T follicular helper cell (primary cell): ENCODE data around the gene IMPDH1.

ENCODE experiments used
- DNase-seq: peaks from one replicate; pipeline ENCODE4 v3.0.0-alpha.2; 2020; ENCODE audit warnings: low read depth

IMPDH1 gene

DNA sequence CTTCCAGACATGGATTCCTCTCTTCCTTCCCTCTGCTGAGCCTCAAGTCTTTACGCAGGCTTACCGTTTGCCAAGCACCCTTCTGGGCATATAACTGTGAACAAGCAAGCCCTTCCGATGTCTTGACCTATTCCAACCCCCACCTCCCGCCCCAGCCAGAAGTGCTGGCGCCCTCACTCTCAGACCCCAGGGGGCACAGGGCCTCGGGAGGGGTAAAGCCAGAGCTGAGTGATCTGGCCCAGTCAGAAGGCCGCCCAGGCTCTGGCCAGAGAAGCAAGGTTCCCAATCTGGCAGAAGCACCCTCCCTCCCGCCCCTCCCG, 49.5 kb downstream of the IMPDH1 start:
- no peak for DNase-seq

DNA sequence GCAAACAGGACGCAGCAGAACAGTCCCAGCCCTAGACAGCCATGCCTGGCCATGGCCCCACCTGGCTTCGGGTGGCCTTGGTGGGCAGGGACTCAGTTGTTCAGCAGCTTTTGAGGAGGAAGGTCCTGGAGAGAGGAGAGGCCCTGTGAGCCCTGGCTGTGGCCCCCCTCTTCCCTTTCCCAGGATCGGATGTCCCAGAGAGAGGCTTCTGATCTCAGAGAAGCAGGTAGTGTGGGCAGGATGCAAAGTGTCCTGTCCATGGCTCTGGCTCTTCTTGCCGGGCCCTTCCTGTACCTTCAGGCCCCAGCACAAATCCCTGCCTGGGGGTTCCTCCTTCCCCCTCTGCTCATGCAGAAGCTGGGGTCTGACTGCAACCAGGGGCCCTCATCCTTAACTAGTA, 49.8 kb downstream of the IMPDH1 start:
- no peak for DNase-seq

DNA sequence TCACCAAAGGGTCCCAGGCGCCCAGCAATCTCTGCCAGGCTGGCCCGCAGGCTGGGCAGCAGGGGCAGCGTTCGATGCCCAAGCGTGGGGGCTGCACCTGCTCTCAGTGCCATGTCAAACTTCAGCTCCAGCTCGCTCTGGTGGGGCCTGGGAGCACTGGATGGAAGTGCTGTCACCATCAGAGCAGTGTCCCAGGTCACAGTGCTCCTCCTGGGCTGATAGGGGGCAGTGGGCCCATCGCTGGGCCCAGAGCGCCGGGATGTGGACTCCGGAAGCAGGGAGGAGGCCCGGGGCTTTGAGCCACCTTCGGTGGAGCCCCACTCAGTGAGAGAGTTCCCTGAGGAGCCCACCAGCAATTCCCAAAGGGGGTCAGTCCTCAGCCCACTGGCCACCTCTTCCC, 50.4 kb downstream of the IMPDH1 start:
- no peak for DNase-seq

DNA sequence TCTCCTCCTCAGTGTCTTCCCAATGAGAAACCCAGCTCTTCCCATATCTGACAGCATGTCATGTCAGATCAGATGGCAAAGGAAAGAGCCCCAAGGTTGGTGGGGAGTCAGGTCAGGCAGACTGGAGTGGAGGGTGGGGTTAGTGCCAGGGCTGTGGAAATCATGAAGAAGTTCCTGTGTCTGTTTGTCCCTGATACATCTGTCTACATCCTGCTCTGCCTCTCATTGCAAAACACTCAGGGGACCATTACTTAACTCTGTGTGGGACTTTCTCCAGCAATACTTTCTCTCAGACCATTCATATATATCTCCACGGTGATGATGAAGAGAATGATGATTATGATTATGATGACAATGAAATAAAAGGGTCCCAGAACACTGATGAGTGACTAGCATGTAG, 51.5 kb downstream of the IMPDH1 start:
- no peak for DNase-seq

DNA sequence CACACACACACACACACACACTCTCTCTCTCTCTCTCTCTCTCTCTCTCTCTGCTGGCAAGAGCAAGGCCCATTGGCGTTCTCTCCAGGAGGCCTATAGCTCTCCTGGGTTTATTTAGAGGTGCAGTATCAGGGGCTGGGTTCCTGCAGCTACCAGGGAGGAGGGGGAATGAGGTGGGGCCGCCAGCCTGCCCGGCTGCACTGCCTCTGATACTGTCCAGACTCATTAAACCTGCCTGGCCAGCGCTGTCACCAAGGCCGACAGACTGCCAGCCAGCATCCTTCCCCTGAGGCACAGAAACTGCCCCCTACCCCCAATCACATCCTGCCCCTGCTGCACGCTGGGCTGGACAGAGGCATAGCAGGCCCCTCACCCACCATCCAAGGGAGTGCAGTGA, 52.6 kb downstream of the IMPDH1 start:
- DNase-seq = no peak

DNA sequence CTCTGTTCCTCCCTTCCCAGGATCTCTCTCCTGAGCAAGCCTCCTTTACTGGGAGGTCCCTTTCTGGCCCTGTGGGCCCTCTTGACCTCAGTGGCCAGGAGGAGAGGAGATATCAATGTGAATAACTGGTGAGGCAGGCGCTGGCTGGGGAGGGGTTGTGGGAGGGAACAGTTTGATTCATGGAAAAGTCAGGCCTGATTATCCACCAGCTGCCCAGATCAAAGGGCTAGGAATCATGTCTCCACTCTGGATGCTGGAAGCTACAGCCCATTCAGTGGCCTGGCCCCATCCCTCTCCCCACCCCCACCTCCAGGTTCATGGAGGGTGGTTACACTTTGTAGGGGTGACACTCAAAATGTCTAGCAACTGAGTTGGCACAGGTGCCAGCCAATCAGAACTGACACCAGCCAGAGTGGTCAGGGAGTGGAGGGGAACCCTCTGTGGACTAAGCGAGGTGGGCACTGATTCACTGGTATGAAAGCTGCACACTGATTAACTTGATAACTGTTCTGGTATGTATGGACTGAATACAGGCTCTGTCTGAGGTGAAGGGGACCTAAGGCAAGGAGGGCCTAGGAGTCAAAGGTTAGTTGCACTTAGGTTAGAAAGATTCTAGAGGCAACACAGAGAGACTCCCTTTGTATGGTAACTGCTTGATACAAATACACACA, 53.1 kb downstream of the IMPDH1 start:
- DNase-seq = no peak

DNA sequence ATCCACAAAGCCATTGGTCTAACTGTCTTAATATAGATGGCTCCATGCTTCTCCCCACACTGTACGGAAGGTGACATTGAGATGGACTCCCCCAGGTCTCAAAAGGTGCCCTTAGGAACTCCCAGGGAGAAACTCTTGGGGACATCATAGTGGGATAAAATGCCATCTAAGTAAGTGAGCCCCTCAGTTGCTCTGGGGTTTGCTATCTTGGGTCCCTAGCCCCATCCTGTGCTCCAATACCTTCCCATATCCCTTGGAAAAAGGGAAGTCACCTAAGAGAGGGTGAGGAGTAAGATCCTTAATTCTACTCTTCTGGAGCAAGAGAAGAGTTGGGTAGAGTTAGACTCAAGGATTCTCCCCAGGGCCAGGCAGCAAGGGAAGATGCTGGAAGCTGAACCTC, 56.2 kb downstream of the IMPDH1 start:
- DNase-seq = no peak

DNA sequence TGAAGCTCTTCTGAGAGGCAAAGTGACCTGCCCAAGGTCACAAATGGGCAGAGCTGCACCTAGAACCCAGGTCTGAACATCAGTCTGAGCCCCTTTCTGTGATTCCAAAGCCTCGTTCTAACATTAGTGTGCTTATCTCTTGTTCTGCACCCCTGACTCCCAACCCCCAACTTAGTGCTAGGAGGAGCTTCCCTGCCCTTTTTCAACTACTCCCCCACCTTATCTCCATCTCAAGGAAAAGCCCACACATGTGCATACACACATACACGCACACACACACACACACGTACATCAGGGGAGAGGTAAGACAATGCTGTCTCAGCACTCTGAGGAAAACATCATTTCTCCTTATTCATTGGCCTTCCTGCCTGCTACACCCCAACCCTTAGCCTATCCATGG, 56.6 kb downstream of the IMPDH1 start:
- DNase-seq = no peak

DNA sequence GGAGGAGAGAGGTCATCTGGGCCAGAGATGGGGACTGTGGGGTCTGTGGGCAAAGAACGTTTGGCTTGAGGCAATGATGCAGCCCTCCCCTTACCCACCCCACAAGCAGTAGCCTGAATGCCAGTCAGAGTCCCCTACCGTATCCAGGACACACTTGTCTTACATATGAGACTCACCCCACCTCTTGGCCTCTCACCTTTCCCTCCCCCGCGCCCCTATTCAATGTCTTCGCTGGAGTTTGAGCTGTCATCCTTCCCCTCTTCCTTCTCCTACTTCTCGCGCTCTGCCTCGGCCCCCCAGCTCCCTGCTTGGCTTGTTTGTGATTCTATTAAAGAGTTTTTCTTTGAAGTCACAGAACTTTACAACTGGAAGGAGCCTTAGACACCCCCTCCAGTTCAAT, 57.1 kb downstream of the IMPDH1 start:
- DNase-seq = no peak

DNA sequence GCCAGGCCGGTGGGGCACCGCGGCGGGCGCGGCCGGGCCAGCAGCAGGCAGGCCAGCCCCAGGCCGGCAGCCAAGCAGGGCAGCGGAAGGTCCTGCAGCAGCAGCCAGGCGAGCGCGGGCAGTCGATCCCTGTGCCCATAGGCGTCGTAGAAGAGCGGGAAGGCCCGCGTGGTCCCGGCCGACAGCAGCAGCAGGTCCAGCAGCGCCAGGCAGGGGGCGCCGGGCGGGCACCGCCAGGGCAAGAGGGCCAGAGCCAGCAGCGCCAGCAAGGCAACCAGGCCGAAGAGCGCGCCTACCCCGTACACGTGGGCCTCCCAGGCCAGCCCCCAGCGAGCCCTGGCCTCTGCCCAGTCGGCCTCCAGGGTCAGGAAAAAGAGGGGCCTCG, 57.6 kb downstream of the IMPDH1 start:
- no peak for DNase-seq

DNA sequence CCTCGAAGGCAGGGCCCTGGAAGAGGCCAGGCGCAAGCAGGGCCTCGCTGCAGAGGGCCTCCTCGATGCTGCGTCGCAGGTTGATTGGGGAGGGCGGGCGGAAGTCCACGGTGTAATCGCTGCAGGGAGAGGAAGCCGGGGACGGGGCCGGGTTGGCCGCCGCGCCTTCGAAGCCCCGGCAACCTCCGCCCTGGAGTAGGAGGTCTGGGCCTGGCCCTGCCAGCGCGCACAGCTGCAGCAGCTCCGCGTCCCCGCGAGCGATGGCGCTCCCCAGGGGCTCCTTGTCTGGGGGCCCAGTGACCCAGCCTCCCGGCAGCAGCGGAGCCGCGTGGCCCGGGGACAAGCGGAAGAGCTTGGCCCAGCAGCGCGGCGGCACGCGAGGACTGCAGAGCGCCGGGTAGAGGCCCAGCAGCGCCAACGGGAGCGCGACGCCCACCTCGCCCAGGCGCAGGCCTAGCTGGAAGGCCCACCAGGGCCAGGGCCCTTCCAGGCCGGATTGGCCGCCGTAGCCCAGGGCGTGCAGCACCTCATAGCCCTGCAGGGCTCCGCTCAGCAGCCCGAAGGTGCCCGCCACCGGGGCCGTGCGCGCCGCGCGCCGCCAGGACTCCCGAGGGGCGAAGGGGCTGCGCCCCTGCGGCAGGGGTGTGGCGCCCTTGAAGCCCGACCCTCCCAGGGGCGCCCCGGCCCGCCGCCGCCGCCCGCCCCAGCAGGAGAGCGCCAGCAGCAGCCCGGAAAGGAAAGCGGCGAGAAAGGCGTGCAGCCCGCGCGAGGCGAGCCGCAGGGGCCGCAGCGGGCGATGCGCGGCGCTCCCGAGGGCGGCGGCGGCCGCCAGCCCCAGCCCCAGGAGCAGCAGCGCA, 58.3 kb downstream of the IMPDH1 start:
- DNase-seq = no peak

DNA sequence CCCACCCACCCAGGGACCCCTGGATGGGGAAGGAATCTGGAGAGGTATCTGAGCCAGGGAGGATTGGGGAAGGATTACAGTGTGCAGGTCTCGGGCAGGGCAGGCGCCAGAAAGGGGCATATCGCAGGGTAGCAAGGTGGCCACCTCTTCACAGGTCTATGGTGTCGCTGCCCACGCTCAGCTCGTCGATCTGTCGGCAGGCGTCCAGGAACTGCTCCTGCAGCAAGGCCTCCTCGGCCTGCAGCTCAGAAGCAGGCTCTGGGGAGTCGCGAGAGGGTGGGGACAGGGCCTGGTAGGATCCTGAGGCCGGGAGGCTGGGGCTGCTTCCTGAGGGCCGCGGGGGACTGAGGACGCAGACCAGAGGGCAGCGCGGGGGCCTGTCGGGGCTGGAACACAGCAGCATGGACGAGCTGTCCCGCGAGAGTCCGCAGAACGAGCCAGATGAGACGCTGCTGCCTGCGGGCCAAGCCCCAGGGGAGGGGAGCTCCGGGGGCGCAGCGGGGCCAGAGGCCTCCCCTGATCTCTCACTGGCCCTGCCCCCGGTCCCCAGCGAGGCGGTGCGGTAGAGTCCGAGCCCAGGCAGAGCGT, 59.0 kb downstream of the IMPDH1 start:
- no peak for DNase-seq

DNA sequence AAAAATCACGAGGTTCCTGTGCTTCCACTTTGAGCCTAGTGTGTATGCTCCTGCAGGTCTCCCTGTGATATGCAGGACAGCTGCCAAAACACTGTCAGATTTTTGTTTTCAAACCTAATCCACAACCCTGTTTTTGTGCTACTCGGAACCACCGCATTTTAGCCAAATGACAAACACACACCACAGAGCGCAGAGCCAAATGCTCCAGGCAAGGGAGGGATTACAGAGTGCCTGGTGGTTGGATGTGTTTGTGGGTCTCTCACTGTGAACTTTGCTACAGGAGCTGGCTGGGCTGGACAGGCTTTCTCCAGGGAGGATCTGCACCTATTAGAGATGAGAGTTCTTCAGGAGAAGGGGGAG, 60.3 kb downstream of the IMPDH1 start:
- no peak for DNase-seq

DNA sequence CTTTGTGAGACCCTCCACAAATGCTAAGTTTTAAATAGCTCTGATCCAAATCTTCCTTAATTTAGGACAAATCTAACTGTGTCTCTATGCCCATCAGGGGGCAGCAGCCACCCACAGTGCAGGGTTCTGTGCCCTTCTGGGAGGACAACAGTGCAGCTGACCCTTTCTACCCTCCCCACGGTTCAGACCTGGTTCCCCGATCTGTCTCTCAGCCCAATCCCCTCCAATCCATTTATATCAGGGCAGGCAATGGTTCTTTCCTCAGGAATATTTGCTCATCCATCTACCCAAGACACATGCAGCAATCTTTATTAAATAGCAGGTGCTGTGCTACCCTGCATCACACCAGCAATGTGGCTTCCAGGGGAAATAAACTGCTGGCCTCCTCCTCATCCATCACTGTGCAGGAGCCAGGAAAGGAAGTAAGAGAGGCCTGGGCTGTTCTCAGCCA, 62.1 kb downstream of the IMPDH1 start:
- DNase-seq = peak; percentile 34

DNA sequence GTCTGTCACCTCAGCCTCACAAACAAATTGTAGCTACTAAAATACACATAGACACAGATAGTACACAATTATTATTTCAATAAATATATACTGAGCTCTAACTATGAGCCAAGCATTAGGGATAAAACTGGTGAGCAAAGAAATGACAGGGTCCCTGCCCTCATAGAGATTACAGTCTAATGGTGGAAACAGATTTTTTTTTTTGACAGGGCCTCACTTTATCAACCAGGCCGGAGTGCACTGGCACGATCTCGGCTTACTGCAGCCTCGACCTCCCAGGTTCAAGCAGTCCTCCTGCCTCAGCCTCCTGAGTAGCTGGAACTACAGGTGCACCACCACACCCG, 65.4 kb downstream of the IMPDH1 start:
- no peak for DNase-seq

DNA sequence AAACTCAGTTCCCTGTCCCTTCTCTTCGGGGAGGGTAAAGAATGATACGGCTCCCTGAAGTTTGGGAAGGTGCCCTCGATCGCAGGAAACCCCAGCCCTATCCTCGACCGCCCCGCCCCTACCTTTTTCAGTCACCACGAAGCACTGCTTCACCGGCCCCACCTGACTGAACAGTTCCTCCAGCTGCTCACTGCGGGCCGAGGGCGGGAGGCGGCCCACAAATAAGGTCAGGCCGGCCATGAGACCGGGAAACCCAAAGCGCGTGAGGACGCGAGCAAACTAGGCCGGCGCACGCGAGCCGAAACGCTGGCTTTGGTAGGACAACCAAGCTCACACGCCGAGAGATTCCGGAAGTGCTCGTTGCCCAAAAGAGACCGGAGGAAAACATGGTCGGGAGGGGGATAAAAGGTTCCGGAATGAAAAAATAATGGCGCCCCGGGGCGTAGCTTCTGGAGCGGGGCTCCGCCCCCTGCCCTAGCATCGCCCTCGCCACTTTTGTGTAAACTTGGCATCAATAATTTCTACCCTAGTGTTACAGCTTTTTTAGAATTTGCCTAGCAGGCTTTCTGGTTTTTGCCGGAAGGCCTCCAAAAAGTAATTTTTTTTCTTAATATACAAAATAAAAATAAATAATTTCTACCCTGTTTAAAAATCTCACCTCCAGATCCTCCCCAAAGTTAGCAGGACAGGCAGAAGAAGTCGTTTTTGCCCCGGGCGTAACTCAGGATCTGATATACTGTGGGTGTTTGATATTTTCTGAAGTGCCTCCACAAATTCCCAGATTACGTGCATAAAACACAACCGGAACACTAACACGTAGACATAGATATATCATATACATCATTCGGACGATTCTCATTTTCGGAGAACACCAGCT, 66.0 kb downstream of the IMPDH1 start, which contains the start of gene RBM28:
Gene RBM28, minus strand, starts transcription at position 355 of the 877 bp plus-strand sequence. Its CDS starts 115 bp downstream, at position 240.
- DNase-seq = peak; percentile 73
